Transverse colon (tissue), 4 donors: ENCODE results near the gene SNED1. TPM values are rescaled to one million over a fixed set of nuclear protein-coding genes. Genes with fewer than 3 reads are reported as not detected.

Experiments
- DNase-seq: peaks from one replicate; pipeline ENCODE4 v3.0.0-alpha.2; 2019
- H3K27ac ChIP-seq, 4 donors: fragments of 200-600 bp; sonication (generic); 2 replicates each; pipeline ENCODE4 v1.5.1; 2016 to 2018; ENCODE audit warnings: inconsistent platforms in 4 of 4
- H3K27me3 ChIP-seq: fragments of 200-600 bp; sonication (generic); 2 replicates; pipeline ENCODE4 v1.5.1; 2017; ENCODE audit warnings: inconsistent platforms
- H3K36me3 ChIP-seq, 4 donors: fragments of 200-600 bp; sonication (generic); 2 replicates each; pipeline ENCODE4 v1.5.1; 2017 to 2019; ENCODE audit warnings: inconsistent platforms in 4 of 4
- H3K4me1 ChIP-seq, 4 donors: fragments of 200-600 bp; sonication (generic); 2 replicates each; pipeline ENCODE4 v1.5.1; 2017 to 2020; ENCODE audit warnings: inconsistent platforms in 4 of 4
- H3K4me3 ChIP-seq, 4 donors: fragments of 200-600 bp; sonication (generic); 1 replicate in 1 of 4; 2 replicates in 3 of 4; pipeline versions ENCODE4 v1.5.1 to v1.6.1; 2017 to 2019; ENCODE audit warnings: inconsistent platforms in 4 of 4
- H3K9me3 ChIP-seq, 2 donors: fragments of 200-600 bp; sonication (generic); 2 replicates each; pipeline ENCODE4 v1.5.1; 2017 to 2019; ENCODE audit warnings: inconsistent platforms in 2 of 2
- EP300 ChIP-seq: sonication (generic); formaldehyde crosslinking; IDR thresholded peaks from one replicate; pipeline ENCODE4 v1.6.1; 2017; ENCODE audit warnings: antibody characterized with exemption, low read depth
- POLR2A ChIP-seq: fragments of 450-650 bp; IDR thresholded peaks from one replicate; pipeline ENCODE4 v1.6.1; 2016; ENCODE audit warnings: antibody characterized with exemption, mild to moderate bottlenecking, moderate library complexity
- POLR2AphosphoS5 ChIP-seq, 3 donors: sonication (generic); formaldehyde crosslinking; IDR thresholded peaks; one replicate each; pipeline ENCODE4 v1.6.1; 2016; ENCODE audit warnings: antibody characterized with exemption in 3 of 3
- WGBS, 2 donors: methylation state at CpG; one replicate each; pipeline ENCODE4 v1.1.5; 2018; ENCODE audit warnings: low coverage in 1 of 2; 5-methylcytosine and 5-hydroxymethylcytosine counted together
- in situ Hi-C, 4 donors: fragments of 200-750 bp; cut with MboI; loops; one replicate each; pipeline versions ENCODE4 v1.15.0 to v1.15.1; 2017; ENCODE audit warnings: low sequenced_read_pairs in 3 of 4, low pct_ligation_motif_present in 1 of 4, low pct_unique_long_range_greater_than_20kb in 1 of 4
- intact Hi-C: fragments of 100-400 bp; cut with DNase I; formaldehyde crosslinking; loops from one replicate; pipeline ENCODE4 v1.15.1; 2023; ENCODE audit warnings: low total_unique reads
- total RNA-seq, 4 donors: library from RNA; depleted of rRNA; stranded (reverse); fragments of >200 nt; gene quantifications; one replicate each; pipeline ENCODE4 v1.1.0, GENCODE V29; 2016
- TF ChIP-seq, protein P1 (sequence below), 5 experiments: fragments of 200-600 bp in 3 of 5; fragments of 450-650 bp in 2 of 5; sonication (generic) in 3 of 5; IDR thresholded peaks; 1 replicate in 2 of 5; 2 replicates in 3 of 5; pipeline ENCODE4 v1.5.1; 2016 to 2017; ENCODE audit warnings: antibody characterized with exemption in 5 of 5, inconsistent platforms in 3 of 5, mild to moderate bottlenecking in 2 of 5, moderate library complexity in 1 of 5

Gene SNED1
- total RNA-seq, 4 donors from 2014 or later = 8.2 to 65.5 (median 30.0) TPM

DNA sequence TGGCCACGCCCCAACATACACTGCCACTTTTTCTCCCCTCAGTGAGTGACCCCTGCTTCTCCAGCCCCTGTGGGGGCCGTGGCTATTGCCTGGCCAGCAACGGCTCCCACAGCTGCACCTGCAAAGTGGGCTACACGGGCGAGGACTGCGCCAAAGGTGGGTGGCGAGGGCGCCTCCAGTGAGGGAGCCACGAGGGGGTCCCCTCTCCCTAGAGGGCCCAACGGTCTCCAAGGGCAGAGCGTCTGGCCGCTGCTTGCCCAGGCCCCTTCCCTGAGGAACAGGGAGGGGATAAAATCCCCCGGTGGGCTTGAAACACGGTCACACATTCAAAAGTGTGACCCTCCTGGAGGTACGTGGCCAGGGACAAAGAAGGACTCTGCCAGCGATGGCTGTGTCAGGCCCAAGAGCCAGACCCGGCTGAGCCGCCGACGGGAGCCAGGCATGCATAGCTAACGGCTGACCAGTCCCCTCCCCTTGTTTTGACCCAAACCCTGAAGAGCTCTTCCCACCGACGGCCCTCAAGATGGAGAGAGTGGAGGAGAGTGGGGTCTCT, 66.5 kb downstream of the SNED1 start:
- no peaks in the 10 kb centered on the region for H3K9me3 ChIP-seq
- DNase-seq = no peak
- in situ Hi-C loops (no loop called here), intact Hi-C loops (no loop called here)
- TF ChIP-seq, protein P1, sequence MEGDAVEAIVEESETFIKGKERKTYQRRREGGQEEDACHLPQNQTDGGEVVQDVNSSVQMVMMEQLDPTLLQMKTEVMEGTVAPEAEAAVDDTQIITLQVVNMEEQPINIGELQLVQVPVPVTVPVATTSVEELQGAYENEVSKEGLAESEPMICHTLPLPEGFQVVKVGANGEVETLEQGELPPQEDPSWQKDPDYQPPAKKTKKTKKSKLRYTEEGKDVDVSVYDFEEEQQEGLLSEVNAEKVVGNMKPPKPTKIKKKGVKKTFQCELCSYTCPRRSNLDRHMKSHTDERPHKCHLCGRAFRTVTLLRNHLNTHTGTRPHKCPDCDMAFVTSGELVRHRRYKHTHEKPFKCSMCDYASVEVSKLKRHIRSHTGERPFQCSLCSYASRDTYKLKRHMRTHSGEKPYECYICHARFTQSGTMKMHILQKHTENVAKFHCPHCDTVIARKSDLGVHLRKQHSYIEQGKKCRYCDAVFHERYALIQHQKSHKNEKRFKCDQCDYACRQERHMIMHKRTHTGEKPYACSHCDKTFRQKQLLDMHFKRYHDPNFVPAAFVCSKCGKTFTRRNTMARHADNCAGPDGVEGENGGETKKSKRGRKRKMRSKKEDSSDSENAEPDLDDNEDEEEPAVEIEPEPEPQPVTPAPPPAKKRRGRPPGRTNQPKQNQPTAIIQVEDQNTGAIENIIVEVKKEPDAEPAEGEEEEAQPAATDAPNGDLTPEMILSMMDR (IDR thresholded peaks at IDR 0.05) = no peak
- TF ChIP-seq POLR2A (no peak), POLR2AphosphoS5 (IDR thresholded peaks at IDR 0.05) (no peak), EP300 (no peak)
- 93 to 100% methylated on average over 1 to 20 of the region's 23 CpGs for WGBS, 2 donors
- no peak overlapping the region for H3K27ac ChIP-seq
- H3K36me3 ChIP-seq = no peaks in the 10 kb centered on the region
- H3K27me3 ChIP-seq = no peaks in the 10 kb centered on the region
- no peak overlapping the region for H3K4me3 ChIP-seq
- H3K4me1 ChIP-seq = peaks cover 0 to 7% (median 3%) of the 10 kb centered on the region in 4 donors

DNA sequence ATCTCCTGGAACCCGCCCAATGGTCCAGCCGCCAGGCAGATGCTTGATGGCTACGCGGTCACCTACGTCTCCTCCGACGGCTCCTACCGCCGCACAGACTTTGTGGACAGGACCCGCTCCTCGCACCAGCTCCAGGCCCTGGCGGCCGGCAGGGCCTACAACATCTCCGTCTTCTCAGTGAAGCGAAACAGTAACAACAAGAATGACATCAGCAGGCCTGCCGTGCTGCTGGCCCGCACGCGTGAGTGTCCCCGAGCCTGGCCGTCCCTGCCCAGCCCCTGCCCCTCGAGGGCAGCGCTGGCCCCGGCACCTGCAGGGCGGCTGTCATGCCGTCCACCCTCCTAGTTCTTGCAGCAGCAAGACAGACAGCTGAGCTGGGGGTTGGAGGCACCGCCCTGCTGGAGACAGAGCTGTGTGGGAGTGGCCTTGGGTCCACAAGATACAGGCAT, 67.0 kb downstream of the SNED1 start:
- no peaks in the 10 kb centered on the region for H3K27me3 ChIP-seq
- intact Hi-C loops = no loop called here
- H3K4me1 ChIP-seq = peaks cover 0 to 7% (median 3%) of the 10 kb centered on the region in 4 donors
- in situ Hi-C loops = no loop called here
- no peak overlapping the region for H3K4me3 ChIP-seq
- no peak for DNase-seq
- WGBS, 2 donors = 89% methylated on average over 20 of the region's 27 CpGs; no CpG with 5 or more reads in 1 of the 2 donors
- H3K36me3 ChIP-seq = no peaks in the 10 kb centered on the region
- H3K9me3 ChIP-seq = no peaks in the 10 kb centered on the region
- no peak for TF ChIP-seq EP300
- TF ChIP-seq, protein P1 (IDR thresholded peaks at IDR 0.05) = no peak
- no peak for TF ChIP-seq POLR2AphosphoS5 (IDR thresholded peaks at IDR 0.05)
- TF ChIP-seq POLR2A = no peak
- H3K27ac ChIP-seq = no peak overlapping the region

DNA sequence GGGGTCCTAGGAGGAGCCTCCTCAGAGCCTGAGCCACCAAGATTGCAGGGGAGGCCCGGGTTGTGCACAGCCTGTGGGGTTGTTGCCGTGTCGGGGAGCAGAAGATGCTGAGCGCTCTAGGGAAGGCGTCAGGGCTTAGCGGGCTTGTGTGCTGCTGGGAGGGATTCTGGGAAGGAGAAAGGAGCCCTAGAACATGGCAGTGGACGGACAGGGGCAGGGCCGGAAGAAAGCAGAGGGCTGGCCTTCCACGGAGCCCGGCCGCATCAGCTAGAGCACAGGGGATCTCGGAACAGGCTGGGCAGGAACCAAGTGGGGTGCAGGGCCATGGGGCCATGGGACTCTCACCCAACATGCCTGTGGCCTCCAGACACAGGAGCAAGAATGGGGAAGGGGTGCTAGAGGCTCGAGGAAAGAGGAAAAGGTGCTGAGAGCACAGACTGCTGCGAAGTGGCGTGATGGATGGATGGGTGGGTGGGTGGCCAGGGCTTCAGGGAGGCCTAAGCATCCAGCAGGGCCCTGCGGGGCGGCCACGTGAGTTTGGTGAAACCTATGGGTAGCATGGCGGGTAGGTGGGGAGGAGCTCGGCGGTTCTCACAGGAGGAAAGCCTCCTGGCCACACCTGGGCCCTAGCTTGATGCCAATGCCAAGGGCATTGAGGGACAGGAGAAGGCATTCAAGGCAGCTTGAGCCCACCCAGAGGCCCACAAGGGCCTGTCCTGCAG, 67.9 kb downstream of the SNED1 start:
- 92 to 93% methylated on average over 8 to 21 of the region's 21 CpGs for WGBS, 2 donors
- in situ Hi-C loops (no loop called here), intact Hi-C loops (no loop called here)
- DNase-seq = no peak
- H3K27me3 ChIP-seq = no peaks in the 10 kb centered on the region
- H3K4me1 ChIP-seq = peaks cover 0 to 7% (median 3%) of the 10 kb centered on the region in 4 donors
- no peaks in the 10 kb centered on the region for H3K36me3 ChIP-seq
- H3K4me3 ChIP-seq = no peak overlapping the region
- H3K9me3 ChIP-seq = no peaks in the 10 kb centered on the region
- TF ChIP-seq, protein P1 (IDR thresholded peaks at IDR 0.05) = no peak
- H3K27ac ChIP-seq = no peak overlapping the region

DNA sequence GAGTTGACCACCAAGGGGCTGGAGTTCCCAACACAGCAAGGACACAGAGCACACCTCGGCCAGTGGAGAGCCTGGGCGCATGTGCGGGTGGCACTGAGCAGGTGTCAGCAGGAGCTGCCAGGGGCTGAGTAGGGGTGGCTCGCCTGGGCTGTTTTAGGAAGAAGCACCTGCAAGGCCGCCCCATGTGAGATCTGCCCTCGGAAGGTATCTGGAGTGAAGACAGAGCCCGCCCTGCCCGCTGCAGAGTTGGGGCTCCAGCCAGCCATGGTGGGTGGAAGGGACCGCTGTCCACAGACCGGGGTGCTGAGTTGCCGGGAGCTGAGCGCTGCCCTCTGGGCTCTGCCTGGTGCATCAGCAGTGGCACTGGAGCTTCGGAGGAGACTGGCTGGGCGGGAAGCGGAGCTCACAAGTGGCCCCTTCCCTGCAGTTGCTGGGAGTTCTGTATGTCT, 68.5 kb downstream of the SNED1 start:
- in situ Hi-C loops (no loop called here), intact Hi-C loops (no loop called here)
- no peak overlapping the region for H3K27ac ChIP-seq
- DNase-seq = no peak
- peaks cover 0 to 7% (median 3%) of the 10 kb centered on the region in 4 donors for H3K4me1 ChIP-seq
- no peaks in the 10 kb centered on the region for H3K27me3 ChIP-seq
- no peaks in the 10 kb centered on the region for H3K36me3 ChIP-seq
- TF ChIP-seq POLR2A = no peak
- TF ChIP-seq, protein P1 (IDR thresholded peaks at IDR 0.05) = no peak
- no peak for TF ChIP-seq POLR2AphosphoS5 (IDR thresholded peaks at IDR 0.05)
- TF ChIP-seq EP300 = no peak
- 89% methylated on average over 15 of the region's 15 CpGs; no CpG with 5 or more reads in 1 of the 2 donors for WGBS, 2 donors
- H3K9me3 ChIP-seq = no peaks in the 10 kb centered on the region
- H3K4me3 ChIP-seq = no peak overlapping the region
